K562 (cell line): ENCODE measurements around the gene MBNL2. TPM values are rescaled to one million over a fixed set of nuclear protein-coding genes. Genes with fewer than 3 reads are reported as not detected.

Experiments used
- ATAC-seq: fragments of 200-7000 bp; cut with Tn5 transposase; 3 replicates; pipeline ENCODE4 v1.9.1; 2020; ENCODE audit warnings: moderate library complexity
- BruUV-seq: library from RNA; stranded (reverse); fragments of 400-500 nt; replicated peaks from 2 replicates; lab custom pipeline; 2021; lab: Mats Ljungman, UMichigan
- CTCF ChIA-PET: fragments of 300-600 bp; formaldehyde crosslinking; extraction: SDS; loops from one replicate; lab custom pipeline; 2021; ENCODE audit warnings: low intra/inter-chr PET ratio; lab: Yijun Ruan, JAX
- POLR2A ChIA-PET: fragments of 300-600, 350-650 bp; sonication (Branson Sonifier 250); formaldehyde crosslinking; extraction: SDS; loops from one replicate; lab custom pipeline; 2021; ENCODE audit warnings: antibody characterized with exemption, inconsistent platforms; lab: Yijun Ruan, JAX
- DNase-seq, 4 experiments: peaks; one replicate each; pipeline versions ENCODE4 v3.0.0 to v3.0.0-alpha.2; 2011 to 2018; ENCODE audit warnings: low spot score in 3 of 4, mixed read lengths in 3 of 4; ENCODE audit errors: extremely low read depth in 1 of 4
- FAIRE-seq: peaks from 2 replicates; lab custom pipeline; 2011; peaks lifted over from hg19 to GRCh38; lab: Jason Lieb, UNC
- H2AFZ ChIP-seq: 2 replicates; pipeline ENCODE4 v1.6.0; 2011; ENCODE audit warnings: low read depth, low read length, control low read depth, inconsistent platforms
- H3K27ac ChIP-seq: fragments of 200-600 bp; 3 replicates; pipeline ENCODE4 v1.8.0; 2011; ENCODE audit warnings: low read depth, mild to moderate bottlenecking, control low read depth, inconsistent platforms, low read length, moderate library complexity, mixed read lengths; ENCODE audit errors: extremely low read depth
- H3K27me3 ChIP-seq, 2 experiments: fragments of 300-600 bp in 1 of 2; 2 replicates in 1 of 2; 3 replicates in 1 of 2; pipeline versions ENCODE4 v1.6.0 to v1.8.0; 2011; ENCODE audit warnings: inconsistent platforms in 2 of 2, low read length in 2 of 2, mild to moderate bottlenecking in 1 of 2, mixed read lengths in 1 of 2, moderate library complexity in 1 of 2; ENCODE audit not compliant: control insufficient read depth in 2 of 2, insufficient read depth in 2 of 2
- H3K36me3 ChIP-seq: fragments of 300-600 bp; 3 replicates; pipeline ENCODE4 v1.8.0; 2011; ENCODE audit warnings: mild to moderate bottlenecking, low read length, inconsistent platforms; ENCODE audit not compliant: control insufficient read depth, insufficient read depth
- H3K4me1 ChIP-seq, 2 experiments: fragments of 200-600 bp in 1 of 2; replicated peaks in 1 of 2; 2 replicates in 1 of 2; 3 replicates in 1 of 2; pipeline versions ENCODE4 v1.5.1 to v1.8.0; 2011; ENCODE audit warnings: inconsistent platforms in 2 of 2, low read length in 2 of 2, mild to moderate bottlenecking in 1 of 2, mixed read lengths in 1 of 2, moderate library complexity in 1 of 2; ENCODE audit not compliant: control insufficient read depth in 2 of 2, insufficient read depth in 2 of 2
- H3K4me2 ChIP-seq: 2 replicates; pipeline ENCODE4 v1.6.1; 2011; ENCODE audit warnings: low read length, control low read depth, inconsistent platforms, mixed read lengths; ENCODE audit not compliant: insufficient read depth
- H3K4me3 ChIP-seq: fragments of 200-600 bp; sonication (generic), shearing (Covaris generic); 2 replicates; pipeline ENCODE4 v1.5.1; 2016; ENCODE audit warnings: control low read depth, inconsistent platforms
- H3K79me2 ChIP-seq: fragments of 200-600 bp; 3 replicates; pipeline ENCODE4 v1.8.0; 2011; ENCODE audit warnings: low read length, inconsistent platforms; ENCODE audit not compliant: control insufficient read depth, insufficient read depth
- H3K9ac ChIP-seq, 2 experiments: 2 replicates each; pipeline versions ENCODE4 v1.6.0 to v1.6.1; 2011; ENCODE audit warnings: low read depth in 2 of 2, low read length in 2 of 2, control low read depth in 1 of 2, inconsistent platforms in 1 of 2, mild to moderate bottlenecking in 1 of 2, mixed read lengths in 1 of 2; ENCODE audit not compliant: insufficient read depth in 1 of 2
- H3K9me1 ChIP-seq: one replicate; pipeline ENCODE4 v1.6.0; 2011; ENCODE audit warnings: inconsistent platforms, mild to moderate bottlenecking, low read length, moderate library complexity; ENCODE audit not compliant: control insufficient read depth, insufficient read depth
- H3K9me3 ChIP-seq: replicated peaks from 2 replicates; pipeline ENCODE4 v1.5.1; 2011; ENCODE audit warnings: low read depth, low read length, inconsistent platforms; ENCODE audit not compliant: control insufficient read depth, insufficient read depth
- H4K20me1 ChIP-seq: replicated peaks from 2 replicates; pipeline ENCODE4 v1.6.1; 2011; ENCODE audit warnings: low read length, inconsistent platforms, mixed read lengths; ENCODE audit not compliant: control insufficient read depth, insufficient read depth
- EP300 ChIP-seq: IDR thresholded peaks from 2 replicates; pipeline ENCODE4 v1.6.1; 2012; ENCODE audit warnings: low read length, improper control_type of control experiment
- ESRRA ChIP-seq: fragments of 450-650 bp; IDR thresholded peaks from 2 replicates; pipeline ENCODE4 v1.6.1; 2014; ENCODE audit warnings: low read depth, mild to moderate bottlenecking, moderate library complexity, borderline replicate concordance
- FOXK2 ChIP-seq, 2 experiments: fragments of 450-650 bp; IDR thresholded peaks in 1 of 2; conservative IDR thresholded peaks in 1 of 2; 2 replicates each; pipeline ENCODE4 v1.6.1; 2016; ENCODE audit warnings: low read depth in 2 of 2, mild to moderate bottlenecking in 1 of 2
- HOXB6 ChIP-seq: fragments of 250-450 bp; sonication (Bioruptor Pico); IDR thresholded peaks from 2 replicates; pipeline ENCODE4 v1.5.1; 2022; ENCODE audit warnings: mild to moderate bottlenecking, borderline replicate concordance
- KLF13 ChIP-seq: fragments of 450-650 bp; IDR thresholded peaks from 2 replicates; pipeline ENCODE4 v1.6.1; 2016; ENCODE audit warnings: missing genetic modification characterization, low read depth, mild to moderate bottlenecking, missing compliant biosample characterization, moderate library complexity, borderline replicate concordance
- MTA2 ChIP-seq: fragments of 450-650 bp; IDR thresholded peaks from 2 replicates; pipeline ENCODE4 v1.6.1; 2016; ENCODE audit warnings: low read depth
- NEUROD1 ChIP-seq: fragments of 150-350 bp; IDR thresholded peaks from 2 replicates; pipeline ENCODE4 v1.6.1; 2014; ENCODE audit warnings: borderline replicate concordance, low read length, low read depth; ENCODE audit not compliant: partially characterized antibody
- NFIX ChIP-seq: fragments of 250-450 bp; sonication (Bioruptor Pico); IDR thresholded peaks from 2 replicates; pipeline ENCODE4 v1.4.0; 2020; ENCODE audit warnings: low read depth, mild to moderate bottlenecking, moderate library complexity
- NFRKB ChIP-seq: fragments of 450-650 bp; IDR thresholded peaks from 2 replicates; pipeline ENCODE4 v1.6.1; 2016; ENCODE audit warnings: low read depth
- NR2C1 ChIP-seq, 2 experiments: fragments of 450-650 bp; IDR thresholded peaks; 2 replicates each; pipeline ENCODE4 v1.6.1; 2017; ENCODE audit warnings: mild to moderate bottlenecking in 2 of 2, antibody characterized with exemption in 1 of 2, inconsistent platforms in 1 of 2, missing compliant biosample characterization in 1 of 2, missing genetic modification characterization in 1 of 2
- NRF1 ChIP-seq, 2 experiments: fragments of 450-650 bp; IDR thresholded peaks in 1 of 2; conservative IDR thresholded peaks in 1 of 2; 2 replicates each; pipeline ENCODE4 v1.6.1; 2014; ENCODE audit warnings: mild to moderate bottlenecking in 2 of 2
- SREBF2 ChIP-seq: sonication (generic); formaldehyde crosslinking; IDR thresholded peaks from 2 replicates; pipeline ENCODE4 v1.4.0; 2020; ENCODE audit warnings: mild to moderate bottlenecking, missing genetic modification reagents
- TARDBP ChIP-seq: fragments of 450-650 bp; IDR thresholded peaks from 2 replicates; pipeline ENCODE4 v1.6.1; 2016
- TCF3 ChIP-seq: sonication (generic); formaldehyde crosslinking; IDR thresholded peaks from 2 replicates; pipeline ENCODE4 v1.4.0; 2020; ENCODE audit warnings: mild to moderate bottlenecking, missing genetic modification reagents
- TEAD2 ChIP-seq: fragments of 450-650 bp; IDR thresholded peaks from 2 replicates; pipeline ENCODE4 v1.6.1; 2016; ENCODE audit warnings: missing genetic modification characterization, control low read depth, missing compliant biosample characterization
- ZNF165 ChIP-seq: fragments of 250-450 bp; sonication (Bioruptor Pico); IDR thresholded peaks from 2 replicates; pipeline ENCODE4 v1.4.0; 2020; ENCODE audit warnings: borderline replicate concordance
- WGBS: fragments of 100-300 bp; shearing (Covaris generic); methylation state at CpG from one replicate; pipeline ENCODE4 v1.1.6; 2016; ENCODE audit warnings: low coverage, mixed read lengths; ENCODE audit not compliant: insufficient coverage; ENCODE audit errors: missing lambda C conversion rate; 5-methylcytosine and 5-hydroxymethylcytosine counted together
- in situ Hi-C: fragments of 300-500 bp; cut with MboI; formaldehyde crosslinking; loops from 4 replicates; pipeline ENCODE4 v1.15.0; 2018; ENCODE audit warnings: inconsistent platforms, mixed read lengths
- intact Hi-C: fragments of 100-400 bp; cut with micrococcal nuclease; formaldehyde crosslinking; loops from 2 replicates; pipeline ENCODE4 v1.14.2; 2022
- polyA plus RNA-seq, 8 experiments: library from polyadenylated mRNA; depleted of rRNA in 4 of 8; stranded (reverse) in 5 of 8; unstranded in 3 of 8; fragments of >200 nt; fragmentation: Nextera tagmentation in 2 of 8; fragmentation: Illumina TruSeq in 1 of 8; extraction: Ambion mirVana in 2 of 8; extraction: Trizol in 1 of 8; gene quantifications; 2 replicates each; pipeline versions ENCODE4 v1.2.1 to v1.2.3, GENCODE V29; 2011 to 2014; ENCODE audit warnings: inconsistent platforms in 1 of 8, missing spikeins in 1 of 8
- total RNA-seq, 7 experiments: library from RNA; depleted of rRNA in 6 of 7; stranded (reverse); fragments of >200 nt in 6 of 7; fragmentation: Illumina TruSeq in 2 of 7; extraction: Trizol in 2 of 7; gene quantifications; 2 replicates each; pipeline versions ENCODE4 v1.2.1 to v1.2.3, GENCODE V29; 2011 to 2021; ENCODE audit warnings: low replicate concordance in 1 of 7
- TF ChIP-seq, protein P1 (sequence below): sonication (generic); formaldehyde crosslinking; IDR thresholded peaks from 2 replicates; pipeline ENCODE4 v1.8.0; 2023; ENCODE audit warnings: mild to moderate bottlenecking, missing genetic modification reagents
- TF ChIP-seq, protein P2 (sequence below): fragments of 250-450 bp; sonication (Bioruptor Pico); IDR thresholded peaks from 2 replicates; pipeline ENCODE4 v1.8.0; 2022; ENCODE audit warnings: moderate library complexity, mild to moderate bottlenecking, inconsistent platforms
- TF ChIP-seq, protein P3 (sequence below): fragments of 450-650 bp; IDR thresholded peaks from 2 replicates; pipeline ENCODE4 v1.6.1; 2016; ENCODE audit warnings: antibody characterized with exemption

The MBNL2 gene
- total and polyA plus RNA-seq, 9 of the 15 experiments (the other 6 are each of a cell fraction or from before 2014, with no cell fraction given) = 7.0 to 24.8 (median 13.8) TPM

DNA sequence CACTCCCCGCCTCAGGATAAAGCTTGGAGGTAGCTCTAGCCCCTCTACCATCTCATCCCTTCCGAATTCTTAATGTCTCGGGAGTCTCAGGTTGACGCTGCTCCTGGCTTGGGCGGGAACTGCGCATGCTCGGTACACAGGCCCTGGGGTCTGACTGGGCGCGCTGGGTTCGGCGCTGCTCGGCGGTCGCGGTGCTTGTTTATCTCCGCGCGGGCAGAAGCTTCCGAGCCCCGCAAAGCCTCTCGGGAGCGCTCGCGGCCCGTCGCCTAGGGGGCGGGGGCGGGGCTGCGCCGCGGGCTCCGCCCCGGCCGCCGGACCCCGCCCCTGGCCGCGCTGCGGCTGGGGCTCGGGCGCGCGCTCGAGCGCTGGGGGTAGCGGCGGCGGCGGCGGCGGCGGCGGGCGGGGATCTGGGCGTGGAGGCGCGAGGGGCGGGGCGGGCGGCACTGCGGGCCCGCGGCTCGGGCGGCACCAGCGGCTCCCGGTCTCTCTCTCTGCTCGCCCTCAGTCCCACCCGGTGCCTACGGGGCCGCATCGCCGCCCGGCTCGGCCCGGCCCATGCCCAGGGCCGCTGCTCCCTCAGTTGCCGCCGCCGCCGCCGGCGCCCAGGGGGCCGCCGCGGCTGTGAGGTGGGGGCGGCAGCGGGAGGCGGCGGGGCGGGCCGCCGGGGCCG is 211.7 kb downstream of the MBNL2 start, which contains the start of gene RAP2A:
Gene RAP2A (plus strand): TSS at position 443 of the 670 bp plus-strand sequence. CDS start 302 bp downstream, outside the sequence.
- peak within 1 kb of the TSS; percentile 75 to 93 for H3K9ac ChIP-seq
- DNase-seq = peak; percentile 76 to 91 (median 80)
- peak within 1 kb of the TSS; percentile 85 for H3K4me2 ChIP-seq
- CTCF ChIA-PET = no interaction called here
- peak; percentile 94 for ATAC-seq
- H3K4me1 ChIP-seq = peaks cover 6 to 16% of the 10 kb centered on the region in 2 experiments; a peak in 4 of 5 replicates
- peak within 1 kb of the TSS; percentile 52 for H3K4me3 ChIP-seq
- intact Hi-C loops = loop anchor here (2.0 to 10.0 kb wide), 3 partner anchors 173 to 1759 kb away; partner anchors contain the start of genes DNAJC3 and MBNL2
- in situ Hi-C loops = no loop called here
- no peaks in the 10 kb centered on the region for H3K9me1 ChIP-seq
- peak within 1 kb of the TSS; percentile 93 for H2AFZ ChIP-seq
- WGBS = 0% methylated on average over 5 of the region's 94 CpGs
- H3K36me3 ChIP-seq = no peaks in the 10 kb centered on the region
- H4K20me1 ChIP-seq = no peaks in the 10 kb centered on the region
- peaks cover 24% of the 10 kb centered on the region for H3K79me2 ChIP-seq
- peak within 1 kb of the TSS; percentile 85 for H3K27ac ChIP-seq
- no TSS peak for BruUV-seq
- peak; percentile 63 for FAIRE-seq
- POLR2A ChIA-PET = interaction anchor here (0.6 to 1.2 kb wide), 4 partner anchors 8 to 71 kb away, joined by 3 to 4 read pairs (median 4); no protein-coding TSS in a partner anchor
- no peaks in the 10 kb centered on the region for H3K27me3 ChIP-seq
- no peaks in the 10 kb centered on the region; the same call in 1 of the 2 replicates for H3K9me3 ChIP-seq
- TF ChIP-seq, protein P1, sequence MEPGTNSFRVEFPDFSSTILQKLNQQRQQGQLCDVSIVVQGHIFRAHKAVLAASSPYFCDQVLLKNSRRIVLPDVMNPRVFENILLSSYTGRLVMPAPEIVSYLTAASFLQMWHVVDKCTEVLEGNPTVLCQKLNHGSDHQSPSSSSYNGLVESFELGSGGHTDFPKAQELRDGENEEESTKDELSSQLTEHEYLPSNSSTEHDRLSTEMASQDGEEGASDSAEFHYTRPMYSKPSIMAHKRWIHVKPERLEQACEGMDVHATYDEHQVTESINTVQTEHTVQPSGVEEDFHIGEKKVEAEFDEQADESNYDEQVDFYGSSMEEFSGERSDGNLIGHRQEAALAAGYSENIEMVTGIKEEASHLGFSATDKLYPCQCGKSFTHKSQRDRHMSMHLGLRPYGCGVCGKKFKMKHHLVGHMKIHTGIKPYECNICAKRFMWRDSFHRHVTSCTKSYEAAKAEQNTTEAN (CRISPR knock-in tag) = no peak
- TF ChIP-seq EP300 (no peak), NFIX (CRISPR knock-in tag) (no peak), ESRRA (no peak), HOXB6 (no peak), SREBF2 (no peak), TCF3 (CRISPR knock-in tag) (no peak), NRF1 (conservative IDR thresholded peaks at IDR 0.05 in 1 of 2, IDR thresholded peaks at IDR 0.05 in 1 of 2) (peak; percentile 84 to 87), KLF13 (no peak), MTA2 (no peak), NR2C1 (IDR thresholded peaks at IDR 0.05) (no peak), NR2C1 (tag; IDR thresholded peaks at IDR 0.05) (no peak), TARDBP (no peak), ZNF165 (CRISPR knock-in tag) (no peak), NEUROD1 (no peak), TEAD2 (tag) (no peak), FOXK2 (conservative IDR thresholded peaks at IDR 0.05 in 1 of 2, IDR thresholded peaks at IDR 0.05 in 1 of 2; ENCODE audit: low read depth in 2 of 2) (peak; percentile 95 to 97), NFRKB (0 out of 2 replicates have a peak, but pooled peaks have one; percentile 6)
- TF ChIP-seq, protein P2, sequence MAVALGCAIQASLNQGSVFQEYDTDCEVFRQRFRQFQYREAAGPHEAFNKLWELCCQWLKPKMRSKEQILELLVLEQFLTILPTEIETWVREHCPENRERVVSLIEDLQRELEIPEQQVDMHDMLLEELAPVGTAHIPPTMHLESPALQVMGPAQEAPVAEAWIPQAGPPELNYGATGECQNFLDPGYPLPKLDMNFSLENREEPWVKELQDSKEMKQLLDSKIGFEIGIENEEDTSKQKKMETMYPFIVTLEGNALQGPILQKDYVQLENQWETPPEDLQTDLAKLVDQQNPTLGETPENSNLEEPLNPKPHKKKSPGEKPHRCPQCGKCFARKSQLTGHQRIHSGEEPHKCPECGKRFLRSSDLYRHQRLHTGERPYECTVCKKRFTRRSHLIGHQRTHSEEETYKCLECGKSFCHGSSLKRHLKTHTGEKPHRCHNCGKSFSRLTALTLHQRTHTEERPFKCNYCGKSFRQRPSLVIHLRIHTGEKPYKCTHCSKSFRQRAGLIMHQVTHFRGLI (CRISPR knock-in tag) = no peak
- TF ChIP-seq, protein P3, sequence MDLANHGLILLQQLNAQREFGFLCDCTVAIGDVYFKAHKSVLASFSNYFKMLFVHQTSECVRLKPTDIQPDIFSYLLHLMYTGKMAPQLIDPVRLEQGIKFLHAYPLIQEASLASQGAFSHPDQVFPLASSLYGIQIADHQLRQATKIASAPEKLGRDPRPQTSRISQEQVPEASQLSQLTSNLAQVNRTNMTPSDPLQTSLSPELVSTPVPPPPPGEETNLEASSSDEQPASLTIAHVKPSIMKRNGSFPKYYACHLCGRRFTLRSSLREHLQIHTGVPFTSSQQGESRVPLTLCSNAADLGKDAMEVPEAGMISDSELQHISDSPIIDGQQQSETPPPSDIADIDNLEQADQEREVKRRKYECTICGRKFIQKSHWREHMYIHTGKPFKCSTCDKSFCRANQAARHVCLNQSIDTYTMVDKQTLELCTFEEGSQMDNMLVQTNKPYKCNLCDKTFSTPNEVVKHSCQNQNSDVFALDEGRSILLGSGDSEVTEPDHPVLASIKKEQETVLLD = peak; percentile 34; the same call in 1 of the 2 replicates
